Eye (tissue), 1 donor: ENCODE data around the gene MAD1L1.

Source experiments
- DNase-seq: peaks from one replicate; pipeline ENCODE4 v3.0.0-alpha.2; 2015

Gene MAD1L1

DNA sequence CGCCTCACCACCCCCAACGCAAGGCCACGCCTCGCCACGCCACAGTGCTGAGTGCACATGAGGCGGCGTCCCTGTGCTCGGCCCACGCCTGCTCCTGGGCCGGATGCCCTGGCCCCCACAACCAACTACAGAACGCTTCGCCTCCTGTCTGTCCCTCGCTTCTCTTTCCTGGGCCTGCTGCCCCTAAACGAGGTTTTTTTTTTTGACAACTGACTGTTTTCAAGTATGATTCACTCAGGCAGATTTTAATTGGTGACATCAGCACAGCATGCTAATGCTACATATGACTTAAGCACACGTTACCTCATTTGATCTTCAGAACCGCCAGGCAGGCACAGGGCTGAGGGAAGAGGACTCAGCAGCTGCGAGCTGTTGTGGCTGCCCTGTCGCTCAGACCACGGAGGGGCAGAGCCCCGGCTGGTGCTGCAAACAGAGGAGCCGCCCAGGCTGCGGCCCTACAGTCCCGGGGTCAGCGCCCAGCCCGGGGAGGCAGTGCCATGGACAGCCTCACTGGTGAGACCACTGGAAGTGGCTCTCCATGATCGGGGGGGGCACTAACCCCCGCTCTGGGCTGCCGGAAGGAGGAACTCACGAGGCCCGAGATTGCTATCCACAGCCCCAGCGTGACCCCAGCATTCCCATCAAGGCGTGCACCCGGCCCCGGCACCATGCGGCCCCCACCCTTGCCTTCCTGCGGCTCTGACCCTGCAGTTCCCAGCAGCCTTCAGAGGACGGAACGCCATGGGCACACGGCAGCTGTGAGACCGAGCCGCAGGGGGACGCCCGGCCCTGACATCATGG, 212.8 kb downstream of the MAD1L1 start:
- peak; percentile 83 for DNase-seq

DNA sequence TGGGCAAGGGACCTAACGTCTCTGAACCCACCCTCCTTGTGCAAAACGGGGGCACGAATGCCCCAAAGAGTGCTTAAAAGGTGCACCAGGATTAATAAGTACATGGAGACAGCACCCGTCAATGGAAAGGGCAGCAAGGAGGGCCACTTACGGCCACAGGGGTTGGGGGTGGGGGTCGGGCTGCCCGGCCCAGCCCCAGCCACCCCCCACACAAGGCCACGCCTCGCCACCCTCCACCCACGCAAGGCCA, 213.4 kb downstream of the MAD1L1 start:
- no peak for DNase-seq

DNA sequence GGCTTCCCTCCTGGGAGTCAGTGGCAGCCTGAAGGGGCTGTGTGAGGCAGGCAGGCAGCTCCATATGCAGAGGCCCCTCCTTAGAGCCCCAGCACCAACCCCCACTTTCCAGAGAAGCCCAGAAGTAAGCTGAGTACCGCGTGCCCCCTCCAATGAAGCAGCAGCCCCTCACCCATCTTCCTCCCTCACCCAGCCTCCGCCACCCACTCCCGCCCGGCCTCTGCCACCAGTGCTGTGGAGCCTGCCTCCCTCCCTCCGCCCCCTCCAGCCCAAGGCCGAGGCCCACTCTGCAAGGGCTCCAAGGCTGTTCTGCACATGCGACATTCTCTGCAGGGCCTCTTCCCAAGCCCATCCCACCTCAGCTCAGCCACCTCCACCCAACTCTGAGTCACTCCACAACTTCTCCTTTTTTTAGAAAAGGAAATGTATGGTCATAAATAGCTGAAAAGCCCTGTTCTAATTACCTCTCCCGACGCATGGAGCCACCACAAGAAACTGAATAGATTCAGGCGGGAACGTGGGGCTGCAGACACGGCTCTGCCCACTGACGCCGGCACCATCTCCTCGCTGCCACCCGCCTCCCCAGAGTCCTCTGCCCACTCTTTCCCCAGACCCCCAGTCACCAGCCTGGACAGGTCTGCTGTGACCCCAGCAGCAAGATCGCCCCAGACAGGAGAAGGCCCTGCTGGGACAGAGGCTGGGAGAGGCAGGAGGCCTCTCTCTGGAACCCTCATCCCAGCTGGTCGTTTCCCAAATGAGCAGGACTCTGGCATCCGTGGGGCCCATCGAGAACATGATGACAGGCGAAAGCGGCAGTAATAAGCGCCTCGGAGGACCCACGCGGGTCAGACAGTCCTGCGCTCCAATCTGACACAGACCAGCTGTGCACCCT, 213.9 kb downstream of the MAD1L1 start:
- DNase-seq: no peak

DNA sequence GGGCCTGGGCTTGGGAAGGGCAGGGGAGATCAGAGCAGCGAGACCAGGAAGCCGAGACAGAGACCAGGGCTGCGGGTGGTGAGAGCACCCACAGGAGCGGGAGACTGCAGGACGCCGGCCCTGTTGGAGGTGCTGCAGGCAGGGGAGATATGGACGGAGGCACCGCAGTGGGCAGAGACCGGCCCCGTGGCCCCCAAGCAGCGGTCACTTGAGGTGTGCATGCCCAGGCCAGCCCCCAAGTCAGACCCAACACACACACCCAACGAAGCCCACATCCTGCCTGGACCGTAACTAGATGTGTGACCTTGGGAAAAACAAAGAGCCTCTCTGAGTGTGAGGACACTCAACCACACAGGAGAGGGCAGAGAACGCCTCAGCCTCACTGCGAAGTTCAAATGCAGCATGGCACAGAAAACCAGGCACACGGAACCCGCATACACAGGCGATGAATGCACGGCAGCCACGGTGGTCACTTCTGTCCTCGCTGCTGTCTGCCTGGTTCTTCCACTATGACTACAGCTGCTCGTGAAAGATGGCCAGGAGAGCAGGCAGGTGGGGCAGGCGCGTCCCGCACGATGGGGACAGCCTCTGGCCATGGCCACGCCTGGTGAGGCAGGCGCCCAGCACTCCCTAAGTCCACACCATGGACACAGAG, 214.7 kb downstream of the MAD1L1 start:
- DNase-seq: no peak

DNA sequence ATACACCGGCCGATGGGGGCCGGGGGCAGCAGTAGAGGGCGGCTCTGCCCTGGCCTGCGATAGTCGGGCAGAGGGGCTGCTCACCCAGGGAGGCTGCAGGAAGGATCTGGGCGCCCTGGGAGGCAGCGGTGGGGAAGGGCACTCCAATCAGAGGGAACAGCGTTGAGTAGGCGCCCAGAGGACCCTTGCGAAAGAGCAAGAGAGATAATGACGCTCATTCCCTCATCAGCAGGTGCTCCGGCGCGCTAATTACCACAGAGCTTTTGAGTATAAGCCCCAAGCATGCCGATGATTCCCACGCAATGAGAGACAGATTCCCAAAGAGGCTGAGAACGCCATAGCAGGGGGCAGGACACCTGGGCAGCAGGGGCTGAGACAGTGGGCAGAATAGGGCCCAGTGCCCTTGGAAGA, 215.3 kb downstream of the MAD1L1 start:
- no peak for DNase-seq

DNA sequence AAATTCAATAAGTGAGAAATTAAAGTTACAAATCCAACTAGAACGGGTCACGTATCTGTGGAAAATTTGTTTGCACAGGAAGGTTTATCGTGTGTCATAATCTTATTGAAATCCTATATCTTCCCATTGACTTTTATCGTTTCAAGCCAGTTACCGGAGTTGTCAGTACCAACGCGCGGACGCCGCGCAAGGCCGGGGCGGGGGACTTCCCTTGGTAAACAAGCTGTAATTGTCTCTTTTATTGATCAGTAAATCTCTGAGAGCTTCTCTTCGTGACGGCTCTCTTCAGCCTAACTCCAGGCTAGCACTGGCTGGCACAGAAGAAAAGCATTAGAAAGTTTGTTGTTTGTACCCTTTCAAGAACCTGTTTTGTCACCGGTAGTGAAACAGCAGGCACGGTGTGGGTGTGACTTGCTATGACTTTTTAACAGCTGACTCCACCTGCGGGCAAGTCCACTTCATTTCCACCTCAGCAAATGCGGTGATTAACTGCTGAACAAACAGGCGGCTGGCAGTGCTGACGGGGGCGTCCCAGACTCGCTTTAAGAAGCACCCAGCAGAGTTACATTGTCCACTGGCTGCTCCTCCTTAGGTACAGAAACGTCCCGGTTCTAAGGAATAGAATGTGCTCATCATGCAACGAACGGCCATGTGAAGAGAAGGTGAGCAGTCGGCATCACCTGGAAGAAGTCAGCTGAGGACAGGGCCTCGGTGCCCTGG, 215.8 kb downstream of the MAD1L1 start:
- DNase-seq: no peak

DNA sequence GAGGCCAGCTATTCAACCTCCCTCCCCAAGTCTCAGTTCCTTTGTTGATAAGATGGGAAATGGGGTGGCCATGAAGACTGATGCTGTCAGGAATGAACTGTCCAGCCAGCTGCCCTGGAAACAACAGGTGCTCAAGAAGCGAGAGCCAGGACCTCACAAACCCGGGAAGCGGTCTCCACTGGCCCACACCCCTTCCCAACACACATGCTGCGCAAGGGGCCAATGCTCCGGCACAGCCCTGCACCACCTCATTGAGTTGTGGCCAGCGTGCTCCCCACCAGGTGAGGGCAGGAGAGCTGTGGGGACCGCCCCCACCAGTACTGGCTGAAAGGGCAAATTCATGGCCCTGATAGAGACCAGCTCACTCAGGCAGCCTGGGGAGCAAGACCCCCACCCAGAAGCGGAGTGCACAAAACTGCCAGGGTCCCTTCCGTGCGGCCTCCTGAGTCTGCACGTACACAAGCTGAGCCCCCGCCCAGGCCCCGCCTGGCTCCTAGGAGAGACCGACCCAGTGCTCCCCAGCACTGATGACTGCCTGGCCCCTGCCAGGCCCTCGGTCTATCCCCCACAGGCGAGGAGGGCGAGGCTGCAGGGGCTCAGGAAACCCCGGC, 216.6 kb downstream of the MAD1L1 start:
- DNase-seq: no peak

DNA sequence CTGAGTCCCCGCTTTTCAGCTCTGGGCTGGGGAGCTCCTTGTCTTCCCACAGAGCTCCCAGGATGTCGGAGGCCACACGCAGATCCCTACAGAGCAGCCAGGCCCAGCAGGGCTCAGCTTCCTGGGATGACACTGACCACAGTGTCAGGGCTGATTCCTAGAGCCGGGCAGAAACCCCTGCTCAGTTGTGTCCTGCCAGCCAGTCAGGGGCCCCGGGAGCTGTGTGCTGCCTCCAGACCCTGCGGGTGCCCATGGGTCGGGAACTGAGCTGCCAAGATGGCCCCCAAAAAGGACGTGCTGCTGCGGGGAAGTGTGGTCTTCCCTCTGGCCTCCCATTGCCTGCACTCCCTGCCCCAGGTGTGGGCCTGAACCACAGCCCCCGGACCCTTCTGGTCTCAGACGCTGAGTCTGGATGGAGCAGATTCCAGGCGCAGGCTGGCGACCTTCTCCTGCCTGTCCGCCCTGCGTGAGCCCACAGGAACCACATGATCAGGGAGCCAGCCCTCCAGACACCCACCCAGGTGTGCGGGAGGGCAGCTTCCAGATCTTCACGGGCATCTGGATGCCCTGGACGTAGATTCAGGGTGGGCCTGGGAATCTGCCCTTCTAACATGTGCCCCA, 217.4 kb downstream of the MAD1L1 start:
- no peak for DNase-seq

DNA sequence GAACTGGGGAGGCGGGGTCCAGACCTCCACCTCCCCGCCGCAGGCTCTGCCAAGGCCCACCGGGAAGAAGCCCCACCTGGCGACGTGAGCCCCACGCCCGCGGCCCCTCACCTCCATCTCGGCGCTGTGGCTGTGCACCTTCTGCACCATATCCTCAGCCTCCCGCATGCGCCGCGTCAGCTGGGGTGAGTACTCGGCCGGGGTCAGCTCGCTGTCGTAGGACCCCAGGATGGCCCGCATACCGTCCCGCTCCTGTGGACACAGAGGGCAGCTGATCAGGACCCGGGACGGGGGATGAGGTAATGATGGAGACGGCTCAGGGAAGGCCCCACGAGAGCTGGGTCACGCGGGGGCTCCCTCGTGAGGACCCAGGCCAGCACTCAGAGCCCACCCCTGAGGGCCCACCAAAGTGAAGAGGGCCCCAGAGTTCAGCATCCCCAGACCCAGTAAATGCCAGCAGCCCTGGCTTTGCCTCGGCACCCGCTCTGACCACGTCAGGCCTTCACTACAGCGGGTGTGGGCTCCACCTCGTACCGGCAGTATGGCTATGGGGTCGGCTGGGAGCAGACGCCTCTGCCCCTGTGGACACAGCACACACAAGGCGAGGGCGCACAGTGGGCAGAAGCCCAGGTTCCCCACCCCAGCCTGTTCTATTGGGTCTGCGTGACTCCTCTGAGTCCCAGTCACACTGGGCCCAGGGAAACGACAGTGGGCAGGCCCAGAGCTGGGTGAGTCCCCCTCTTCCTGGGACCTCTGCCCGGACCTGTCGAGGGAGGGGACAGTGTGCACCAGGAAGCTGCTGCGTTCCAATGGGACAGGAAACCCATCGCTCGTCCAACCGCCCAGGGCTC, 218.1 kb downstream of the MAD1L1 start:
- no peak for DNase-seq

DNA sequence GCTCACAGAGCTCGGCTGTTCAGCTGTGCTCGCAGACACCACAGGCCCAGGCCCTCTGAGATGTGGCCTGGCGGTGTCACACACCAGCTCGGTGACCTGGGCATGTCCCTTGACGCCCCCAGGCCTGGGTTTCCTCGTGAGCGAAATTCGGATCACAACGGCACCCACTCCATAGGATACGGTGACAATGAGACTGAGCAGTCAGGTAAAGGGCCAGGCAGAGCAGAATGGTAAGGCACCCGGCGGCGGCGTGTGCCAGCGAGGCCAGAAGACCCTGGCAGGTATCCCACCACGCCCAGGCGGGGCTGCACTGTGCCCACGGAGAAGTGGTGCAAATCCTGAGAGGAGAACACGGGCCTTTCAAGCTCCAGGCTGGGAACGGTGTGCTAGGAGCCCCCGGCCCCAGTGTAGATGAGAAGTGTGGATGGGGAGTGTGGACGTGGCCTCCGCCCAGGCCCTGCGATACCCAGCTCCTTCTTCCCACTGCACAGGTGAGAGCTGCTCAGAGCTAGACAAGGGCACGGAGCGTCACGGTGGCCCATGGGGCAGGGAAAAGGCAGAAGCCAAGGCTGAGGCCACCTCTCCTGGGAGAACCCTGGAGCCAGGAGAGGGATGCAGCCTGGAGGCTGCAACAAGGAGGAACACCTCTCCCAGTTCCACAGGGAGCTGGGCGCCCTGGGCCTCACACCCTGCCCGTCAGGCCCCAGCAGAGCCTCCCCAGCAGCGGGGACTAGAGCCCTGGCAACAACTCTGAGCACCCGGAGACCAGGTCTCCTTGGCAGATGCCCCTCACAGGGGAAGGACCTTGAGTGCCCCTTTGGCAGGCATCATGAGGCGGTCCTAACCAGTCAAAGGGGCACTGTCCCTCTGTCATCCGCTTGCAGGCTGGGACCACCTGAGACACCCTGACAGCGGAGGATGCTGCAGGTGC, 219.1 kb downstream of the MAD1L1 start:
- DNase-seq: no peak

DNA sequence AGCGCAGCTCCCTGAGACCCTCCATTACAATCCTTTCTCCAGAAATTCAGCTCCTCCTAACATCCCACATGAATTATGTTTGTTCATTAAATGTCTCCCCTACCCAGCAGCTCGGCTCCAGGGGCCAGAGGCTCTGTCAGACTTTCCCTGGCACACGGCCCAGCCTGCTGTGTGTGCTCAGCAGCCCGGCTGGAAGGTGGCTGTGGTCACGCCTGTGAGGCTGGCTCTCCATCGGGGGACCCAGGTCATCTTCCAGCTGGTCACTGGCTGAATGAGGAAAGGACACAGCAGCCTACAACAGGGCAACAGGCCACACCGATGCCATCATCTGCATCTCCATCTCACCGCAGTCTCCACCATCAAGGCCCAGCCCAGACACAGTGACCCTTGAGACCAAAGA, 219.8 kb downstream of the MAD1L1 start:
- no peak for DNase-seq

DNA sequence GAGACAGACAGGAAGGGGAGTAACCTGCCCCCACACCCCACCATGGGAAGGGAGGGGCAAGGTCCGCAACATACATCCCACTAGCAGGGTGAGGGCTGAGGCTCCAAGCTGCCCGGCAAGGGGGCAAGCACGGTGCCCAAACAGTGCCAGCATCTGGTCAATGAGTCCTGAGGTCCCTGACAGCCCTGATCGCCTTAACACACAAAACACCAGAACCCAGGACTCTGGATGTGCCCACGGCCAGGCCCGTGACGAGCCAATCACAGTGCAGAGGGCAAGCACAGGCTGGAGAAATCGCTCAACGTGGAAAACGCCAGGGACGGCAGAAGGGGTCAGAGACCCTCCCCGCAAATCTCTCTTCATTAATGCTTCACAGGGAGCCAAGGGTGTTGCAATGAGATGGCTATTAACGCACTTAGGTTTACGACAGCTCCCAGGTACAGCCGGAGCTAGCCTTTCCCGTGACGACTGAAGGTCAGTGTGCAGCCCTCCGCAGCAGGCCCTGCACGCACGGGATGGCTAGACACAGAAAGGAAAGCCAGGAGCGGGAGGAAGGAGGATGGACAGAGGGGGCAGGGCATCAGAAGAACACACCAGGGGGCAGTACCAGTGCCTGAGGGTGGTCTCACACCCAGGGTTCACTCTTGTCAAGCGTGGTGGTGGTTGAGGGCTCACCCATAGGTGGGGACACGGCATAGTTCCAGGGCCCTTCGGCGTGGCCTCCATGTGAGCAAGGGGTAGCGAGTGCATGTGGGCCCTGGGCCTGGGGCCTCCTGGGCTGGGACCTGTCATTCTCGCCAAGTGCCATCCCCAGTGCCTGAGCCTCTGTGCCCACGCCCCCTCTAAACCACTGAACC, 220.5 kb downstream of the MAD1L1 start:
- DNase-seq: no peak

DNA sequence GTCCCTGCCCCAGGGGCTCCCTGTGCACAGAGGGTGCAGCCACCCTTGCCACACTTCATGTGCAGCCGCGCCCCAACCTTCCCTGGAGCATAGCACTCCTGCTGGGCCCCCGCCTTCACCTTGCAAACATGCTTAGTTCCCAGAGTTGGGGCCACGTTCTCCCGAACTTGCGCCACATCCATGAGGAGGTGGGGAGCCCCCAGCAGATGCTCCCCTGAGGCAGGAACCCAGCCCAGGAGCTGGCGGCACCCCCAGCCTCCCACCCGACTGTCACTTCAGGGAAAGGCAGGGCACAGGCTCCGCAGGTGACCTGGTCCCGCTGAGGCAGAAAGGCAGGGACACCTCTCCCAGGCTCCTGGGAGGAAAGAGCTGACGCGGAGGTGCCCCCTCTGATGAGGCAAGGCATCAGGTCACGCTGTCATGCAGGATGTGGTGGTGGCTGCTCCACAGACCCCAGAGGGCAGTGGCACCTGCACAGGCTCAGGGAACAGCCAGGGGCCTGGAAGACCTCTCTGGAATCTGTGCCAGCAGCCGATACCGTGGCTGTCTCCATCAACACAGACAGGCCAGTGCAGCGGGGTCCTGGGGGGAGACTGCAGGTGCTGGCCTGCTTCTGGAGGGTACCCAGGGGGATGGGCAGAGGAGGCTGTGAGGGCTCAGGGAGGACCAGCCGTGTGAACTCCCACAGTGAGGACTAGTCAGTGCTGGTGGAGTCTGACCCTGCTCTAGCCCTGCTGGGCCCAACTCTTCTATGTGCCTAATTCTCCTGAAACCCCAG, 221.3 kb downstream of the MAD1L1 start:
- DNase-seq: no peak

DNA sequence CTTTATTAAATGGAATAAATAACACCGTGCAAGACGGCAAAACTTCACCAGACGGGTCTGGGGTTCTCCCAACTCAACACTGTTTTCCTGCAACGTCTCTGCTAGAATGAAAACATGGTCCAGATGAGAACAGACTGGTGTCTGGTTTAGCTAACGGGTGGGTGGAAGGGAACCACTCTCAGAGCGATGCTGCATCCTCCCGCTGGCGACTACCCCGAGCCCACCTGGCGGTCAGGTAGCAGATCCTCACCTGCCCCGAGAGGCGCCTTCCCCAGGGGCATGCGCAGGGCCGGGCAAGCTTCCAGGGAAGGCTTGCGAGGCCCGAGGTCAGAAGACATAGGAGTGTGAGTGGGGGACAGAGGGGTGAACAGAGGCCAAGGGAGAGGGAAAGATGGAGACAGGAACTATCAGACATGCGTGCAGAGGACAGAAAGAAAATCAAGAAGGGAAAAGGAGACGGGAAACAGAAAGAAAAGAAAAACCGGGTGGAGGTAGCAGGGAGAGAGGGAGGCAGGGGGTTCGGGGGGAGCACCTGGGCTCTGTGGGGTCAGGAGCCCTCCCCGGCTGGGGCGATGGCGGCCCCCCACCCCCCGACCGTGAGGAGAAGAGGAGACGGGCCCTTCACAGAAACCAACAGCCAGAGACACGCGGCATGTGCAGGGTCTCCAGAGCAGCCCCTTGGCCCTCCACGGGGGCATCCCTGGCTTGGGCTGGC, 222.0 kb downstream of the MAD1L1 start:
- DNase-seq: no peak

DNA sequence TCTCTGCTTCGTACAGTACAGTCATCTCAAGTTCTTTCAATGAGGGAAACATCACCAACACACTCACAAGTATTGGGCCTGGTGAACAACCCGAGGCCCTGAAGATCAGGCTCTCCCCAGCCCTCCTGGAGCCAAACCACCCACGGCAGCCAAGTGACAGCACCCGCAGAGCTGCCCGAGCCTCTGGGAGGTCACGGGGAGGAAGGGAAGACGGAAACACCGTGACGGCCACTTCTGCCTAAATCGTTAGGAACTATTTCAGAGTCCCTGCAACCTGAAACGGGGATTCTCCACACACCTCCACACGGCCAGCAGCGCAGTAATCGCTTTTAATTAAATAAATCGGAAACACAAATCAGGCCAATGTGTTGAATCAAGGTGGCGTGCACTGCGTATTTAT, 222.6 kb downstream of the MAD1L1 start:
- no peak for DNase-seq

DNA sequence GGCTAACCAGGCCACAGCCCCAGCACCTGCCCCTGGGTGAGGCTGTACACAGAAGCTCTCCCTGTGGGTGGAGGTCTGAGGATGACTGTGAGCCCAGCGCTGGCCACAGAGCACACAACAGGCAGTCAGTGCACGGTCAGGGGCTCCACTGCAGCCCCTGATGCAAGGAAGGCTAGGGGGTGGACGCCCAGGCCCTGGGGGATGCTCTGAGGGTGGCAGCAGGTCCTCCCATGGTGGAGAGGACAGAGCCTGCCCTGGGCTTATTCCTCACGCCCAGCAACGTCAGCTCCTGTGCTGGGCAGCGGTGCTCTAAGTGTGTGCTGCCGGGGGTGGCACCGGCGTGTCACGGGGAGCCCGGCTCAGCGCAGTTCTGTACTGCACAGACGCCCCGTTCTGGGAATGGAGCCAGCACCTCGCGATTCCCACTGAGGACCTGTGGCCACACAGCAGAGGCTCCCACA, 223.2 kb downstream of the MAD1L1 start:
- no peak for DNase-seq

DNA sequence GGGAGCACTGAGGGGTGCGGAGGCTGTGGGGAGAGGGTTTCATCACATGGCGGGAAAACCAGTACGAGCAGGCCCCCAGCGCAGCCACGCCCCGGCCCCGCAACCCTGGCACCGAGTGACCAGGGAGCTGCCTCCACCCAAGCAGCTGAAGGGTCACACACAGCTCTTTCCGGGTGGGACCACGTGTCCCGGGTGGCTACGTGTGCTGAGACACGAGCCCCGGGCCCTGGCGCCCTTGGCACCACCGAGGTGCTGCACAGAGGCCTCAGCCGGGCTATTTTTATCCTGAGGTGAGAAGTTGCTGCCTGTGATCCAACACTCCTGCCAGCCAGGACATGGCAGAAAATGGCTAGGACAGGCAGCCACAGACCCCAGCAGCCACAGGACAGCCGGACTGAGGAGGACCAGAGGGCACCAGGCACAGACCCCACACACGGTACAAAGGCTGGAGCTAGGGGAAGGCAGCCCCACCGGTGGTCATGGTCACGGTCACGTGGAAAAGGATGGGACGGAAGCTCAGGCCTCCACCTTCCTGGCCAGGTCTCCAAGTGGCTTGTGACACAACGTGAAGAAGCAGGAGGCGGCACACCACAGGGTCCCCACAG, 223.7 kb downstream of the MAD1L1 start:
- no peak for DNase-seq
